ENCODE results near the gene HNRNPDL.
A peak's percentile ranks its signal among the peaks of the same experiment; 100 is the strongest.

Gene HNRNPDL

DNA sequence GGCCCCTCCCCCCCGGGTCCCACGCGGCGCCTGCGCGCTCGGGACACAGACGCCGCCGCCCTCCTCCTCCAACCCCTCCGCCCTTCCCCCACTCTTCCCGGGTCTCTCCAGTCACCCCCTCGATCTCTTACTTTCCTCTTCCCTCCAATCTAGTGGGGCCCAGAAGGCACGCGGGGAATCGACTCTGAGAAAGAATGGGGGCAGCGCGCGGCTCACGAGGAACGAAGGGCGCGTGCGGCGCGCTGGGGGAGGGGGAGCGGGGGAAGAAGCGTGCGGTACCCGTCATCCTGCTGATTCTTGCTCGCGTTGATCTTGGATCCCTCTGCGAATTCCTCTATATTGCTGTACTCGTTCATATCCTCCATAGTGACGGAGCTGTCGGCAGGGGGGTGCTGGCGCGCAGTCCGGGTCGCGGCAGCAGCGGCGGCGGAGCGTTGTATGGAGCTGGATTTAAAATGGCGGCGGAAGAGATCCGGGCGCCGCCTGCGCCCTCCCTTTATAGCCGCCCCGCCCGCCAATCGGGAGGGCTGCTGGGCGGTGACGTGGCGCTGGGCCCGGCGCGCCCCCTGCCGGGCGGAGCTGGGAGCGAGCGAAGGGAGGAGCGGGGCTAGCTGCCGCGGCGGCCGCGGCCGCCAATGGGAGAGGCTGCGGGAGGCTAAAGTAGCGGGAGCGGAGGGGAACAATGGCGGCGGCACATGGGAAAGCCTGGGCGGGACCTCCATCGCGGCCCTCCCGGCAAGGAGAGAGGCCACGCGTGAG, 1.1 kb downstream of the HNRNPDL start:
- peak; percentile 93 for DNase-seq (ENCODE audit: low read depth, low spot score)
- H3K4me3 ChIP-seq (ENCODE audit: low read depth, low read length), result peak overlapping the region; percentile 91
- TF ChIP-seq, protein P1, sequence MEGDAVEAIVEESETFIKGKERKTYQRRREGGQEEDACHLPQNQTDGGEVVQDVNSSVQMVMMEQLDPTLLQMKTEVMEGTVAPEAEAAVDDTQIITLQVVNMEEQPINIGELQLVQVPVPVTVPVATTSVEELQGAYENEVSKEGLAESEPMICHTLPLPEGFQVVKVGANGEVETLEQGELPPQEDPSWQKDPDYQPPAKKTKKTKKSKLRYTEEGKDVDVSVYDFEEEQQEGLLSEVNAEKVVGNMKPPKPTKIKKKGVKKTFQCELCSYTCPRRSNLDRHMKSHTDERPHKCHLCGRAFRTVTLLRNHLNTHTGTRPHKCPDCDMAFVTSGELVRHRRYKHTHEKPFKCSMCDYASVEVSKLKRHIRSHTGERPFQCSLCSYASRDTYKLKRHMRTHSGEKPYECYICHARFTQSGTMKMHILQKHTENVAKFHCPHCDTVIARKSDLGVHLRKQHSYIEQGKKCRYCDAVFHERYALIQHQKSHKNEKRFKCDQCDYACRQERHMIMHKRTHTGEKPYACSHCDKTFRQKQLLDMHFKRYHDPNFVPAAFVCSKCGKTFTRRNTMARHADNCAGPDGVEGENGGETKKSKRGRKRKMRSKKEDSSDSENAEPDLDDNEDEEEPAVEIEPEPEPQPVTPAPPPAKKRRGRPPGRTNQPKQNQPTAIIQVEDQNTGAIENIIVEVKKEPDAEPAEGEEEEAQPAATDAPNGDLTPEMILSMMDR (IDR thresholded peaks at IDR 0.05; ENCODE audit: low read depth, low read length), result peak; percentile 69
- in situ Hi-C loops (cut with HindIII; ENCODE audit: low sequenced_read_pairs), result no loop called here

GRCh38 chr4:82428526-82428968, 1.7 kb downstream of the HNRNPDL start:
- DNase-seq (ENCODE audit: low read depth, low spot score), result no peak
- in situ Hi-C loops (cut with HindIII; ENCODE audit: low sequenced_read_pairs), result no loop called here
- peak overlapping the region; percentile 91 for H3K4me3 ChIP-seq (ENCODE audit: low read depth, low read length)
- TF ChIP-seq, protein P1 (IDR thresholded peaks at IDR 0.05; ENCODE audit: low read depth, low read length), result no peak

GRCh38 chr4:82425478-82425877, 4.8 kb downstream of the HNRNPDL start:
- in situ Hi-C loops (cut with HindIII; ENCODE audit: low sequenced_read_pairs), result no loop called here
- DNase-seq (ENCODE audit: low read depth, low spot score), result no peak

DNA sequence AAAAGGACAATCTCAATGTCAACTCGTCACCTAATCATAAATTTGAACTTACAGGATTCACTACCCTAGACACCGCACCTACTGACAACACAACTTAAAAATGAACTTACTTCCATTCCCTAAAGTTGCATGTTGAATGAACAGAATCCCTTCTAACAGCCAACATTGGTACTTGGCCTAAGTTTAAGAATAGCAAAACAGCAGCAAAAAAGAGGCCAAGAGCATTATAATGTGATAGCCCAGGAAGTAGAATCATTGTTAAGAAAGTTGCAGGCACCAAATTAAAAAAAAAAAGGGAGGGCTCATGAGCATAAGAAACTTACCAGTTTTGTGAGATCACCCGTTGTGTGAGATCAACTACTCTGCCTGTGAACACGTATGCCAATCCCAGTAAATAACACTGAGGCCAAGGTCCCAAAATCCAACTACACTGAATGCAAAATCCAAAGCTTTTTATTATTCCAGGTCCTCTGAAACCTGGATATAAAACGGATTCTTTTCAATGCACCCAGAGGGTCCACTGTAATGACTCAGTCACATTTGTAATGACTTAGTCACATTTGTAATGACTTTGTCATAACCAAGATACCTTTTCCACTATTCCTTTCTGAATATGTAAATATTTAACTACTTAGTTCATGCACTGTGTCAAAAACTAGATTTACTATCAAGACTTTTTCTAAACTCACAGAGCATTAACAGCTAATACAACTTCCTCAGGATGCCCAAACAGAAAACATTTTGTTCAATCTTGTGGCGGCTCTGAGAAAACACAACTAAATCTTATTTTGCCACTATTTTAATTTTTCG, 6.8 kb downstream of the HNRNPDL start:
- TF ChIP-seq, protein P1 (IDR thresholded peaks at IDR 0.05; ENCODE audit: low read depth, low read length), result no peak
- in situ Hi-C loops (cut with HindIII; ENCODE audit: low sequenced_read_pairs), result no loop called here
- peak; percentile 36 for DNase-seq (ENCODE audit: low read depth, low spot score)
- H3K4me3 ChIP-seq (ENCODE audit: low read depth, low read length), result no peak overlapping the region

More at GRCh38 chr4:82425478-82425877, 4.8 kb downstream of the HNRNPDL start:
- TF ChIP-seq, protein P1 (IDR thresholded peaks at IDR 0.05; ENCODE audit: low read depth, low read length), result no peak
- no peak overlapping the region for H3K4me3 ChIP-seq (ENCODE audit: low read depth, low read length)

DNA sequence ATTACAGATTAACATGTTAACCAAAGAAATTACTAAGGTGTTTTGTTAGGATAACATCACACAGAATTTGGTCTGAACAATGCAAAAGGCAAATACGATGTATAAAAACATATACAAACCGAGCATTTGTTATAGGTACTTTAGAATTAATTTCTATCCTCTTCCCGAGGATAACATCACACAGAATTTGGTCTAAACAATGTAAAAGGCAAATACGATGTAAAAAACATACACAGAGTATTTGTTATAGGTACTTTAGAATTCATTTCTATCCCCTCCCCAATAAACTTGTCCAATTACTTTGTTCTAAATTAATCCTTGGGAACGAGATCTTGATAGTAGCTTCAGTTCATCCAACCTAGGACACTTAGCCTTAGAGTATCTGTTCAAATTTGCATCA, 7.6 kb downstream of the HNRNPDL start:
- no peak overlapping the region for H3K4me3 ChIP-seq (ENCODE audit: low read depth, low read length)
- in situ Hi-C loops (cut with HindIII; ENCODE audit: low sequenced_read_pairs), result no loop called here
- TF ChIP-seq, protein P1 (IDR thresholded peaks at IDR 0.05; ENCODE audit: low read depth, low read length), result no peak
- DNase-seq (ENCODE audit: low read depth, low spot score), result no peak

- H3K4me3 ChIP-seq (ENCODE audit: low read depth, low read length), result no peak overlapping the region
- TF ChIP-seq, protein P1 (IDR thresholded peaks at IDR 0.05; ENCODE audit: low read depth, low read length), result no peak
- in situ Hi-C loops (cut with HindIII; ENCODE audit: low sequenced_read_pairs), result no loop called here
- no peak for DNase-seq (ENCODE audit: low read depth, low spot score)
Measured at GRCh38 chr4:82421796-82422560, 8.3 kb downstream of the HNRNPDL start.
